Immature natural killer cell (primary cell): ENCODE measurements around the gene FOXP1. TPM values are rescaled to one million over a fixed set of nuclear protein-coding genes. Genes with fewer than 3 reads are reported as not detected.

Experiments used
- DNase-seq, 3 donors: peaks; one replicate each; pipeline ENCODE4 v3.0.0; 2022; ENCODE audit warnings: mixed read lengths in 1 of 3
- H3K27ac Mint-ChIP-seq, 6 donors: one replicate each; pipeline ENCODE4 v1.8.0; 2020; ENCODE audit warnings: mixed read lengths in 6 of 6, mild to moderate bottlenecking in 5 of 6, inconsistent platforms in 4 of 6, moderate library complexity in 3 of 6
- H3K27me3 Mint-ChIP-seq, 3 donors: one replicate each; pipeline ENCODE4 v1.8.0; 2020 to 2021; ENCODE audit warnings: low read depth in 3 of 3, mild to moderate bottlenecking in 3 of 3, mixed read lengths in 3 of 3, moderate library complexity in 3 of 3, inconsistent platforms in 1 of 3
- H3K36me3 Mint-ChIP-seq, 3 donors: one replicate each; pipeline ENCODE4 v1.8.0; 2020; ENCODE audit warnings: mixed read lengths in 3 of 3, inconsistent platforms in 2 of 3, mild to moderate bottlenecking in 2 of 3
- H3K4me1 Mint-ChIP-seq, 2 donors: one replicate each; pipeline ENCODE4 v1.8.0; 2020; ENCODE audit warnings: inconsistent platforms in 2 of 2, mild to moderate bottlenecking in 2 of 2, mixed read lengths in 2 of 2, moderate library complexity in 1 of 2
- H3K4me3 Mint-ChIP-seq, 5 donors: one replicate each; pipeline ENCODE4 v1.8.0; 2020; ENCODE audit warnings: mild to moderate bottlenecking in 5 of 5, mixed read lengths in 5 of 5, inconsistent platforms in 3 of 5, moderate library complexity in 3 of 5
- H3K9me3 Mint-ChIP-seq, 6 donors: one replicate each; pipeline ENCODE4 v1.8.0; 2020; ENCODE audit warnings: mild to moderate bottlenecking in 6 of 6, mixed read lengths in 6 of 6, inconsistent platforms in 4 of 6, moderate library complexity in 3 of 6
- polyA plus RNA-seq, 3 donors: library from polyadenylated mRNA; unstranded; fragments of 300-500 nt; fragmentation: Illumina TruSeq; gene quantifications; one replicate each; pipeline ENCODE4 v1.2.3, GENCODE V29; 2021

Gene FOXP1
- polyA plus RNA-seq, 3 donors from 2014 or later: 68.2 to 133 (median 84.0) TPM

DNA sequence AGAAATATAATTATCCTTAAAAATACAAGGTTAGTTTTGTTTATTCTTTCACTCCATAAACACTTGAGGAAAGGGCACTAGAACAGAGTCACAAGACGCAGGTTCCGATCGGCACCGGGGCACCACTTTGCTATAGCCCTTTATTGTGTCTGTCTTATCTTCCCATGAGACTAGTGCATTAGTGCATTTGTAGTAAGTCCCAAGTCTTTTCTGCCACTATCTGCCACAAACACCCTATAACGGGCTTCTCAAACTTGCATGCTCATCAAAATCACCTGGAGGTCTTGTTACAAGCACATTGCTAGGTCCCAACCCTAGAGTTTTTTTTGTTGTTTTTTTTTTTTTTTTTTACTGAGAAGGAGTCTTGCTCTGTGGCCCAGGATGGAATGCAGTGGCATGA, 213.1 kb downstream of the FOXP1 start:
- Mint-ChIP-seq H3K9me3 (no peaks in the 10 kb centered on the region), H3K36me3 (peaks cover 0 to 5% (median 0%) of the 10 kb centered on the region in 3 donors), H3K27me3 (no peaks in the 10 kb centered on the region), H3K4me3 (no peak overlapping the region), H3K4me1 (peaks cover 5 to 10% of the 10 kb centered on the region in 2 donors), H3K27ac (no peak overlapping the region)
- DNase-seq: no peak

- H3K9me3 Mint-ChIP-seq: no peaks in the 10 kb centered on the region
- no peaks in the 10 kb centered on the region for H3K27me3 Mint-ChIP-seq
- H3K4me3 Mint-ChIP-seq: no peak overlapping the region
- H3K36me3 Mint-ChIP-seq: peaks cover 0 to 5% (median 0%) of the 10 kb centered on the region in 3 donors
- no peak for DNase-seq
- H3K4me1 Mint-ChIP-seq: peaks cover 5 to 10% of the 10 kb centered on the region in 2 donors
- H3K27ac Mint-ChIP-seq: peak overlapping the region in 1 of 6 donors; percentile 44
Measured at GRCh38 chr3:71369701-71370391, 213.7 kb downstream of the FOXP1 start.

DNA sequence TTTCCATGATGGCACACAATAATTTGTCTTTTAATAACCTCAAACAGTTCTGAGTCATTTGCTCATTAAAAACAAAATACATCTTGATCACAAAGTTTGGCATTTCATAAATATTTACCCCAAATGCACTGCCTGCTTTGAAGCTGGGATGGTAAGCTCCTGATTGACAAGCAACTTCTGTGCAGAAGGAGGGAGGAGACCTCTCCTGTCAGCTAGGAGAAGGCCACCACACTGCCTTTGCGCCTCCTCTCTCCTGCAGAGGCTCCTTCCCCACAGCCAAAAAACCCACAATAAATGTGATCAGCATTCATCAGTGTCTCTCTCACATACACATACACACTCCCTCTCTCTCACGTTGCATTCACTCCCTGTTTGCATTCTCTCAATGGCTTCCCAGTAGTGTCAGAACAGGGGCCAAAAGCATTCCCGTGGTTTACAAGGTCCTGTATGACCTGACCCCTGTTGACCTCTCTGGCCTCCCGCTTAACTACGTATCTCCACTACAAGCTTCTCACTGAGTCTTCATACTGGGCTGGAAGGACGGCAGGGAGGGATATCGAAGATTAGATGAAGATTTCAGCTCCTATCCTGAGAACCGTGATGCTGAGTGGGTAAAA, 216.4 kb downstream of the FOXP1 start:
- H3K27ac Mint-ChIP-seq: no peak overlapping the region
- H3K9me3 Mint-ChIP-seq: no peaks in the 10 kb centered on the region
- H3K4me3 Mint-ChIP-seq: no peak overlapping the region
- no peaks in the 10 kb centered on the region for H3K27me3 Mint-ChIP-seq
- peaks cover 0 to 12% (median 0%) of the 10 kb centered on the region in 3 donors for H3K36me3 Mint-ChIP-seq
- DNase-seq: no peak
- no peaks in the 10 kb centered on the region for H3K4me1 Mint-ChIP-seq

DNA sequence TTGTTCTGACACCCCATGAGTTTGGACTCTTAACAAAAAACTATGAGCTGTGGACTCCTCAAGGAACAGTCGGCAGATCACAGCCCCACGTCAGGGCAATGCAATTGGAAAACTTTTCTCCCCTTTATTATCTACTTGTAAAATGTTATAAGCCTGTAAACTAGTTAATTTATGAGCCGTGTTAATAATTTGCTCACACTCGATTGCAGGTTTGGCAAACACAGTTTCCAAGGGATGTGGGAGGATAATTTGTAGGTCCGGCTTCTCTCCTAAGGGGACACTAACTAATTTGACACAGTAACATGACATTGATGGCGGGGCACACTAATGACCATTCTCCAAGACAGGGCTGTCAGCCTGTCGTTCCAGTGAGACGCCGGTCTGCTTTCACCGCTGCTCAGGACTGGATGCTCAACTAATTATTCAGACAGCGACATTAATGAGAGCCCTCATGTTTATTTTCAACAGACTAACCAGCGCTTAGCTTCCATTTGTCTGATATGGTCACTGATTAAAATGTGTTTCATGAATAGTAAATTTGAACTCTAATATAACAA, 222.1 kb downstream of the FOXP1 start:
- Mint-ChIP-seq H3K4me3 (no peak overlapping the region), H3K9me3 (no peaks in the 10 kb centered on the region), H3K27me3 (no peaks in the 10 kb centered on the region), H3K27ac (peak overlapping the region in 1 of 6 donors; percentile 30), H3K4me1 (peaks cover 0 to 11% of the 10 kb centered on the region in 2 donors), H3K36me3 (peaks cover 0 to 7% (median 0%) of the 10 kb centered on the region in 3 donors)
- no peak for DNase-seq

GRCh38 chr3:71360764-71361163, 222.8 kb downstream of the FOXP1 start:
- Mint-ChIP-seq H3K27ac (peak overlapping the region in 1 of 6 donors; percentile 28), H3K4me1 (peaks cover 0 to 11% of the 10 kb centered on the region in 2 donors), H3K27me3 (no peaks in the 10 kb centered on the region), H3K4me3 (no peak overlapping the region), H3K9me3 (no peaks in the 10 kb centered on the region), H3K36me3 (peaks cover 0 to 7% (median 2%) of the 10 kb centered on the region in 3 donors)
- DNase-seq: no peak

GRCh38 chr3:71360180-71360579, 223.3 kb downstream of the FOXP1 start:
- no peak overlapping the region for H3K4me3 Mint-ChIP-seq
- H3K9me3 Mint-ChIP-seq: no peaks in the 10 kb centered on the region
- DNase-seq: no peak
- peaks cover 0 to 7% (median 6%) of the 10 kb centered on the region in 3 donors for H3K36me3 Mint-ChIP-seq
- H3K27ac Mint-ChIP-seq: peak overlapping the region in 1 of 6 donors; percentile 28
- peaks cover 0 to under 1% (median 0%) of the 10 kb centered on the region in 3 donors for H3K27me3 Mint-ChIP-seq
- peaks cover 0 to 11% of the 10 kb centered on the region in 2 donors for H3K4me1 Mint-ChIP-seq

- no peak for DNase-seq
- H3K27me3 Mint-ChIP-seq: peaks cover 0 to 3% (median 0%) of the 10 kb centered on the region in 3 donors
- peaks cover 0 to 9% (median under 1%) of the 10 kb centered on the region in 3 donors for H3K36me3 Mint-ChIP-seq
- H3K4me1 Mint-ChIP-seq: peaks cover 0 to 11% of the 10 kb centered on the region in 2 donors
- H3K27ac Mint-ChIP-seq: no peak overlapping the region
- no peak overlapping the region for H3K4me3 Mint-ChIP-seq
- H3K9me3 Mint-ChIP-seq: no peaks in the 10 kb centered on the region
Measured at GRCh38 chr3:71358243-71358642, 225.3 kb downstream of the FOXP1 start.

- DNase-seq: no peak
- Mint-ChIP-seq H3K36me3 (peaks cover 0 to 13% (median 0%) of the 10 kb centered on the region in 3 donors), H3K27me3 (peaks cover 0 to 3% (median 0%) of the 10 kb centered on the region in 3 donors), H3K4me3 (no peak overlapping the region), H3K9me3 (no peaks in the 10 kb centered on the region), H3K27ac (no peak overlapping the region), H3K4me1 (peaks cover 0 to 11% of the 10 kb centered on the region in 2 donors)
Measured at GRCh38 chr3:71356265-71356664, 227.3 kb downstream of the FOXP1 start.

DNA sequence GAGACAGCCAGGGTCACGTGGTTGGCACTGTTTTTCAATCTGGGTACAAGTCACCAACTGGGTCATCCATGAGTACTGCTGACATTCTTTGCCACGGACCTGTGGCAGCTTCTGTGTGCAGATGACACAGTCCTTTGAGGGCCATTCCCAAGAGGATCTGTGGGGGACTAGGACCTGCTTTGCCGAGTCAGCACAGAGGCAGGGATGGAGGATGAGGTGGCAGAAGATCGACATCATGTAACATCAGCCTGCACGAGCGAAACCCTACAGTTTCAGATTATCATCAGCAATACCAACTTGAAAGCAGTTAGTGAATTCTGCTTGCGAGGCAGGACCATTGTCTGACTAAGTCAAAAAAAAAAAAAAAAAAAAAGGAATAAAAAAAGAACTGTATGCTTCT, 227.7 kb downstream of the FOXP1 start:
- no peaks in the 10 kb centered on the region for H3K9me3 Mint-ChIP-seq
- DNase-seq: no peak
- peaks cover 0 to 7% of the 10 kb centered on the region in 2 donors for H3K4me1 Mint-ChIP-seq
- peaks cover 0 to 13% (median 0%) of the 10 kb centered on the region in 3 donors for H3K36me3 Mint-ChIP-seq
- H3K4me3 Mint-ChIP-seq: no peak overlapping the region
- peaks cover 0 to 3% (median 0%) of the 10 kb centered on the region in 3 donors for H3K27me3 Mint-ChIP-seq
- peak overlapping the region in 1 of 6 donors; percentile 62 for H3K27ac Mint-ChIP-seq

DNA sequence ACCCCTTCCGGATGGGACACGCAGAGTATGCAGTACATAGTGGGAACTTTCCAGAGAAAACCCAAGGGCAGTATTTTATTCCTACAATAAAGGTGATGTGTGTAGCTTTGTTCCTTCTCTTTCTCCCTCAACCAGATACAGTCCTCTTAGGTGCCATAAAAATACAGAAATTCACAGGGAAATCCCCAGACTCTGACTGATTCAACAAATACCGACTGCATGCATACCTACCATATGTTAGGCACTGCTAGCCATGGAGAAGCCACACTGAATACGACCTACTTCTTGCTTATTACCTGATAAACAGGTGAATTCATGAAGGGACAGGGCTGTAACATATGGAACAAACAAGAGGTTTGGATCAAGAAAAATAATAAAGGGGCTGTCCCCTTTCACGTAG, 228.5 kb downstream of the FOXP1 start:
- Mint-ChIP-seq H3K4me1 (no peaks in the 10 kb centered on the region), H3K36me3 (peaks cover 0 to 13% (median 0%) of the 10 kb centered on the region in 3 donors), H3K27ac (no peak overlapping the region), H3K4me3 (no peak overlapping the region), H3K27me3 (peaks cover 0 to 3% (median 0%) of the 10 kb centered on the region in 3 donors), H3K9me3 (no peaks in the 10 kb centered on the region)
- no peak for DNase-seq

- peaks cover 0 to 3% (median 0%) of the 10 kb centered on the region in 3 donors for H3K27me3 Mint-ChIP-seq
- H3K27ac Mint-ChIP-seq: peak overlapping the region in 1 of 6 donors; percentile 40
- peaks cover 7% of the 10 kb centered on the region in 2 donors for H3K4me1 Mint-ChIP-seq
Measured at GRCh38 chr3:71351403-71352149, 232.0 kb downstream of the FOXP1 start.

GRCh38 chr3:71350998-71351397, 232.5 kb downstream of the FOXP1 start:
- no peak overlapping the region for H3K4me3 Mint-ChIP-seq
- H3K27me3 Mint-ChIP-seq: peaks cover 0 to 3% (median under 1%) of the 10 kb centered on the region in 3 donors
- DNase-seq: no peak
- peaks cover 0 to 13% (median 0%) of the 10 kb centered on the region in 3 donors for H3K36me3 Mint-ChIP-seq
- no peaks in the 10 kb centered on the region for H3K9me3 Mint-ChIP-seq
- H3K27ac Mint-ChIP-seq: no peak overlapping the region
- peaks cover 7% of the 10 kb centered on the region in 2 donors for H3K4me1 Mint-ChIP-seq

More at GRCh38 chr3:71351403-71352149, 232.0 kb downstream of the FOXP1 start:
- Mint-ChIP-seq H3K36me3 (peaks cover 0 to 13% (median 0%) of the 10 kb centered on the region in 3 donors), H3K9me3 (no peaks in the 10 kb centered on the region), H3K4me3 (no peak overlapping the region)
- DNase-seq: no peak

DNA sequence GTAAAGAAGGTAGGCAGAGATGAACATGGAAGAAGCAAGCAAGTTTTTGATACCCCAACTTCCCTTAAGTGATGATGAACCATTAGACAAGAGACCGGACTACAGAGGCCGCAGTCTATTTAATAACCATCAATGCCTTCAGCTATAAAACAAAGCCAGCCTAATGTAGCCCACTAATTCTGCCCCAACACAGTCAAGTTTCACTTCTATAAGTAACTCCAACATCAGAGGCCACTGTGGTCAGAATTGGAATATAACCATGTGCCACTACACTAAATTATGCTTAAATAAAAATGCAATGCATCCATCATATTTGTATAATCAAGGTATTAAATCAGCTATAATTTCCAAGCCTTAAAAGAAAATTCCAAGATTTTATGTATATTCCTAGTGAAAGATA, 234.7 kb downstream of the FOXP1 start:
- Mint-ChIP-seq H3K27ac (no peak overlapping the region), H3K27me3 (peaks cover 0 to 14% (median 6%) of the 10 kb centered on the region in 3 donors), H3K4me3 (no peak overlapping the region), H3K4me1 (peaks cover 7% of the 10 kb centered on the region in 2 donors), H3K9me3 (no peaks in the 10 kb centered on the region), H3K36me3 (peaks cover 2 to 4% (median 2%) of the 10 kb centered on the region in 3 donors)
- no peak for DNase-seq
